Stimulated activated CD8-positive, alpha-beta memory T cell treated with anti-CD3 and anti-CD28 coated beads, Interleukin-15, amount 100 ng/mL, for 48 hours (primary cell): Measurements from ENCODE around the gene MIPOL1.
"Not testable (repeated sequence)": the region's sequence is repeated elsewhere in the genome, so short reads cannot be mapped to it uniquely, and the experiment has no call there.

Experiments used
- DNase-seq, 2 donors: peaks; one replicate each; pipeline ENCODE4 v3.0.0-alpha.2; 2020; ENCODE audit warnings: low read depth in 2 of 2

The MIPOL1 gene

GRCh38 chr14:37187294-37187693 is 10.4 kb upstream of the MIPOL1 start:
- DNase-seq, result no peak

DNA sequence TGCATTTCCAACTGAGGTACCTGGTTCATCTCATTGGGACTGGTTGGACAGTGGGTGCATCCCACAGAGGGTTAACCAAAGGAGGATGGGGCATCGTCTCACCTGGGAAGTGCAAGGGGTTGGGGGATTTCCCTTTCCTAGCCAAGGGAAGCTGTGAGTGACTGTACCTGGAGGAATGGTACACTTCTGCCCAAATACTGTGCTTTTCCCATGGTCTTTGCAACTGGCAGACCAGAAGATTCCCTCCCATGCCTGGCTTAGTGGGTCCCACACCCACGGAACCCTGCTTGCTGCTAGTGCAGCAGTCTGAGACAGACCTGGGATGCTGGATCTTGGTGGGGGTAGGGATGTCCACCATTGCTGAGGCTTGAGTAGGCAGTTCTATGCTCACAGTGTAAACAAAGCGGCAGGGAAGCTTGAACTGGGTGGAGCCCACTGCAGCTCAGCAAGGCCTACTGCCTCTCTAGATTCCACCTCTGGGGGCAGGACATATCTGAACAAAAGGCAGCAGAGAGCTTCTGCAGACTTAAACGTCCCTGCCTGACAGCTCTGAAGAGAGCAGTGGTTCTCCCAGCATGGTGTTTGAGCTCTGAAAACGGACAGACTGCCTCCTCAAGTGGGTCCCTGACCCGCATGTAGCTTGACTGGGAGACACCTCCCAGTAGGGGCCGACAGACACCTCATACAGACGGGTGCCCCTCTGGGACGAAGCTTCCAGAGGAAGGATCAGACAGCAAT is 9.7 kb upstream of the MIPOL1 start:
- not testable (repeated sequence) for DNase-seq

DNA sequence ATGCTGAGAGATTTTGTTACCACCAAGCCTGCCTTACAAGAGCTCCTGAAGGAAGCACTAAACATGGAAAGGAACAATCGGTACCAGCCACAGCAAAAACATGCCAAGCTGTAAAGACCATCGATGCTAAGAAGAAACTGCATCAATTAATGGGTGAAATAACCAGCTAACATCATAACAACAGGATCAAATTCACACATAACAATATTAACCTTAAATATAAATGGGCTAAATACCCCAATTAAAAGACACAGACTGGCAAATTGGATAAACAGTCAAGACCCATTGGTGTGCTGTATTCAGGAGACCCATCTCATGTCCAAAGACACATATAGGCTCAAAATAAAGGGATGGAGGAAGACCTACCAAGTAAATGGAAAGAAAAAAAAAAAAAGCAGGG is 8.0 kb upstream of the MIPOL1 start:
- not testable (repeated sequence) for DNase-seq

- no peak for DNase-seq
Measured at GRCh38 chr14:37194698-37195097, 3.0 kb upstream of the MIPOL1 start.

- no peak for DNase-seq
Measured at GRCh38 chr14:37195327-37195726, 2.4 kb upstream of the MIPOL1 start.

GRCh38 chr14:37196604-37197420 is 925 bp upstream of the MIPOL1 start:
- DNase-seq, result no peak

- DNase-seq, result no peak
Measured at GRCh38 chr14:37198273-37198598, 499 bp downstream of the MIPOL1 start.

- no peak for DNase-seq
Measured at GRCh38 chr14:37198907-37199306, 1.2 kb downstream of the MIPOL1 start.

GRCh38 chr14:37201724-37202123 is 4.0 kb downstream of the MIPOL1 start:
- no peak for DNase-seq

DNA sequence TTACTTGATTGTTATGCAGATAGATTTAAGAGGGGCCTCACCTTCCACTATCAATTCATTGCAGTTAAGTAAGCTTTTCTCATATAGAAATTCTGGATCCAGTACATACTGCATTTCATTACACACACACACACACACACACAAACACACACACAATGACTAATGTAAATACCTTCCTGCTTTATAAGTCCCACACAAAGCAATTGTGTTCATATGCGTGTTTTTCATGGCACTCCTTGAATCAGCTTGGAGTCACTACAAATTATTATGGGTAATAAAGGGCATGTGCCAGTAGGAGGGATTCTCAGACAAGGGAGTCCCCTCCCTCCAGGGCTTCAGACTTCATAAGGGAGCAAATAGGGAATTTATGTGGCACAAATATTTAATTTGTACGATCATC is 4.5 kb downstream of the MIPOL1 start:
- DNase-seq, result no peak

GRCh38 chr14:37202812-37203211 is 5.1 kb downstream of the MIPOL1 start:
- DNase-seq, result no peak

DNA sequence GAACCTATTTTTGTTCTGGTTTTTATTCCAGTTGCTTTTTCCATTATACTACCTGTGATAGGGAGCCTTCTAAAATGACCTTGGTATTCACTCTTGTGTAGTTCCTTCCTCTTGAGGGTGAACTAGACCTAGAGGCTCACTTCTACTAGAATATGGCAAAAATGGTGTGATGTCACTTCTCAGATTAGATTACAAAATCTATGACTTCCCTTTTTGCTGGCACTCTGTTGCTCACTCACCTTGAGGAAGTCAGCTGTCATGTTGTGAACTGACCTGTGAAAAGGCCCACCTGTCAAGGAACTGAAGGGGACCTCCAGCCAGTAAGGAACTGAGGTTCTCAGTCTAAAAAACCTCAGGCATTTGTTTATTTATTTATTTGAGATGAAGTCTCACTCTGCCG is 5.7 kb downstream of the MIPOL1 start:
- no peak for DNase-seq

DNA sequence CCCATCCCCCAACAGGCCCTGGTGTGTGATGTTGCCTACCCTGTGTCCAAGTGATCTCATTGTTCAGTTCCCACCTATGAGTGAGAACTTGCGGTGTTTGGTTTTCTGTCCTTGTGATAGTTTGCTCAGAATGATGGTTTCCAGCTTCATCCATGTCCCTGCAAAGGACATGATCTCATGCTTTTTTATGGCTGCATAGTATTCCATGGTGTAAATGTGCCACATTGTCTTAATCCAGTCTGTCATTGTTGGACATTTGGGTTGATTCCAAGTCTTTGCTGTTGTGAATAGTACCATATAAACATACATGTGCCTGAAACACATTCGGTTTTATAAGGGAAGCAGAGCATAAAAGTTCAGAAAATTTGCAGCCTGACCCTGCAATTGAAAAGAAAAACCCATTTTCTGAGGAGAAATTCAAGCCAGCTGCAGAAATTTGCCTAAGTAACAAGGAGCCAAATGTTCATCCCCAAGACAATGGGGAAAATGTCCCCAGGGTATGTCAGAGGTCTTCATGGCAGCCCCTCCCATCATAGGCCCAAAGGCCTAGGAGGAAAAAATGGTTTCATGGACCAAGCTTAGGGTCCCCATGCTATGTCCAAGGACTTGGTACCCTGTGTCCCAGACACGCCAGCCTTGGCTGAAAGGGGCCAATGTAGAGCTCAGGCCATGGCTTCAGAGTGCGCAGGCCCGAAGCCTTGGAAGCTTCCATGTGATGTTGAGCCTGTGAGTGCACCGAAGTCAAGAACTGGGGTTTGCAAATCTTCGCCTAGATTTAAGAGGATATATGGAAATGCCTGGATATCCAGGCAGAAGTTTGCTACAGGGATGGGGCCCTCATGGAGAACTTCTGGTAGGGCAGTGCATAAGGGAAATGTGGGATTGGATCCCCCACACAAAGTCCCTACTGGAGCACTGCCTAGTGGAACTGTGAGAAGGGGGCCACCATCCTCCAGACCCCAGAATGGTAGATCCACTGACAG is 8.2 kb downstream of the MIPOL1 start:
- DNase-seq, result not testable (repeated sequence)

DNA sequence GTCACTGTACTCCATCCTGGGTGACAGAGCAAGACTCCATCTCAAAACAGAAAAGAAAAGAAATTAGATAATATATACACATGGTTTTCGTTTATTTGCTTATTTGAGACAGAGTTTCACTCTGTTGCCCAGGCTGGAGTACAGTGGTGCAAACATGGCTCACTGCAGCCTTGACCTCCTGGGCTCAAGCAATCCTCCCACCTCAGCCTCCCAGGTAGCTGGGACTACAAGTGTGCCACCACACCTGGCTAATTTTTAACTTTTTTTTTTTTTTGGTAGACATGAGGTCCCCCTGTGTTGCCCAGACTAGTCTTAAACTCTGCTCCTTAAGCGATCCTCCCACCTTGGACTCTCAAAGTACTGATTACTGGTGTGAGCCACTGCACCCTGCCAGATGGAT is 11.9 kb downstream of the MIPOL1 start:
- DNase-seq, result not testable (repeated sequence)

DNA sequence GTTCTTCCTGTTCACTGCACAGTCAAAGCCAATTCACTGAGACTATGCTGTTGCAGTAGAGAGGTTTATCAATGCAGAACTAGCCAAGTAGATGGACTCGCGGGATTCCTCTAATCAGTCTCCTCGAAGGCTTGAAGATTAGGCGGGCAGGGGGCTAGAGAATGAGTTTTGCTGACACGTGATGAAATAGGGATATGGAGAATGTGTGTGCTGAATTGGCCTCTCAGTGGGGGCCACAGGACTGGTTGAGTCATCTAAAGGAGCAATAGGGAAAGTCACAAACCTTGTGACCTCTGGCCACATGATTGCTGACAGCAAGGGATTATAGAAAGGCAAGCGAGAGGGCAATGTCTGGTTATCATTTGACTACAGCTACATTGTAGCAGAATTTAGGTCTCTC is 12.7 kb downstream of the MIPOL1 start:
- no peak for DNase-seq

- no peak for DNase-seq
Measured at GRCh38 chr14:37213016-37213415, 15.3 kb downstream of the MIPOL1 start.

- DNase-seq, result no peak
Measured at GRCh38 chr14:37215345-37215744, 17.6 kb downstream of the MIPOL1 start.

GRCh38 chr14:37221073-37221472 is 23.3 kb downstream of the MIPOL1 start:
- no peak for DNase-seq

GRCh38 chr14:37223947-37224474 is 26.3 kb downstream of the MIPOL1 start:
- DNase-seq, result no peak

- not testable (repeated sequence) for DNase-seq
Measured at GRCh38 chr14:37225668-37226067, 27.9 kb downstream of the MIPOL1 start.

- no peak for DNase-seq
Measured at GRCh38 chr14:37230551-37231194, 32.9 kb downstream of the MIPOL1 start.
